Breast epithelium (tissue), 3 donors: ENCODE data around the gene METTL16.

Experiments used
- CTCF ChIP-seq, 3 donors: fragments of 450-650 bp; IDR thresholded peaks; one replicate each; pipeline ENCODE4 v1.5.1; 2016 to 2017; ENCODE audit warnings: antibody characterized with exemption in 3 of 3, mild to moderate bottlenecking in 3 of 3, moderate library complexity in 3 of 3
- POLR2A ChIP-seq: fragments of 450-650 bp; IDR thresholded peaks from one replicate; pipeline ENCODE4 v1.6.1; 2016; ENCODE audit warnings: antibody characterized with exemption, mild to moderate bottlenecking, moderate library complexity
- POLR2AphosphoS5 ChIP-seq, 3 donors: sonication (generic); formaldehyde crosslinking; IDR thresholded peaks; one replicate each; pipeline ENCODE4 v1.6.1; 2017; ENCODE audit warnings: antibody characterized with exemption in 3 of 3

DNA sequence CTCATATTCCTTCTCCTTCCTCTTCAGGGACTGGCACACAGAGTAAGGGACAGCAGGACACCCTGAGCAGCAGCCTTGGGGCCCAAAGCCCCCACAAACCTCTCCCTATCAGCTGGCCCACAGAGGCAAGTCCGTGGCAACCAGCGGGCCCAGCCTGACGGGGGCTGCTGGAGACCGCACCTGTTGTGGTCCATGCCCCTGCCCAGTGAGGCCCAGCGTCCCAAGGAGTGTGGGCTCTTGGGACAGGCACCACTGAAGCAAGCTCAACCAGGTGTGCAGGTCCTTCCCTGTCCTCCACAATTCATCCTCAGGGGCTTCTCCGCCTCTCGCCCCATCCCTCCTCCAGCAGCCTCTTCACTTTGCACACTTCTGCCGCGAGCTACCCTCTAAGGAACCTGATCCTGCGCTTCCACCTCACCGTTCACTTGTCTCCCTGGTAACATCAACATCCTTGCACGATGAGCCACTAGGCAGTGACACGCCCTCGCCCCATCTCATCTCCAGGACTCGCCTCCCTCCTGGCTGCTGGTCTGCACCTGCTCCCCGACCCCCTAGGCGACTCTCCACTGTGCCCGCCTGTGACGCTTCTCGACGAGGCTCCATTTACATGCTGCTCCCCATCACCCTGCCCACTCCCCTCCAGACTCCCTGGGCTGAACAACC, 123.5 kb downstream of the METTL16 start:
- no peak for TF ChIP-seq CTCF (IDR thresholded peaks at IDR 0.05)
- TF ChIP-seq POLR2A = no peak
- no peak for TF ChIP-seq POLR2AphosphoS5 (IDR thresholded peaks at IDR 0.05)
